GM13976 (cell line): ENCODE measurements around the gene DSN1.

Source experiments
- DNase-seq: peaks from one replicate; pipeline ENCODE4 v3.0.0; 2012; ENCODE audit warnings: low spot score
- in situ Hi-C: fragments of 300-500 bp; cut with MboI; formaldehyde crosslinking; loops from one replicate; pipeline ENCODE4 v1.12.0; 2022; ENCODE audit warnings: low sequenced_read_pairs, mixed read lengths, inconsistent platforms; ENCODE audit not compliant: unreplicated experiment
- TF ChIP-seq, protein P1 (sequence below): IDR thresholded peaks from 2 replicates; pipeline ENCODE4 v1.5.1; 2012; ENCODE audit warnings: borderline replicate concordance, mild to moderate bottlenecking; ENCODE audit not compliant: insufficient read depth; ENCODE audit errors: extremely low read depth, missing control alignments, control extremely low read depth

Gene DSN1

DNA sequence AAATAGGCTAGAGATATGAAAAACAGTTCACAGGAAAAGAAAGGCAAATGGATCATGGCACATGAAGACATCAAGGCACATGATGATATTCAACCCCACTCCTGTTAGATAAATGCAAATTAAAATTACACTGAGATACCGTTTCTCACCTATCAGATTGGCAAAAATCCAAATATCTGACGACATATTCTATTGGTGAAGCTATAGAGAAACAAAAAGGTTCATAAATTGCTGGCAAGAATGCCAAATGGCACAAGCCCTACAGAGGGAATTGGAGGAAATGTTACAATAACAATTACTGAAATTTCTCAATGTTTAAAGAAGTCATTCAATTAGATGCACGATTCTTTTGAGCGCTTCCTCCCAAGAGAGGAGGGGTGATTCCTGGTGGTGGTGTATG lies 45.3 kb upstream of the DSN1 start:
- TF ChIP-seq, protein P1, sequence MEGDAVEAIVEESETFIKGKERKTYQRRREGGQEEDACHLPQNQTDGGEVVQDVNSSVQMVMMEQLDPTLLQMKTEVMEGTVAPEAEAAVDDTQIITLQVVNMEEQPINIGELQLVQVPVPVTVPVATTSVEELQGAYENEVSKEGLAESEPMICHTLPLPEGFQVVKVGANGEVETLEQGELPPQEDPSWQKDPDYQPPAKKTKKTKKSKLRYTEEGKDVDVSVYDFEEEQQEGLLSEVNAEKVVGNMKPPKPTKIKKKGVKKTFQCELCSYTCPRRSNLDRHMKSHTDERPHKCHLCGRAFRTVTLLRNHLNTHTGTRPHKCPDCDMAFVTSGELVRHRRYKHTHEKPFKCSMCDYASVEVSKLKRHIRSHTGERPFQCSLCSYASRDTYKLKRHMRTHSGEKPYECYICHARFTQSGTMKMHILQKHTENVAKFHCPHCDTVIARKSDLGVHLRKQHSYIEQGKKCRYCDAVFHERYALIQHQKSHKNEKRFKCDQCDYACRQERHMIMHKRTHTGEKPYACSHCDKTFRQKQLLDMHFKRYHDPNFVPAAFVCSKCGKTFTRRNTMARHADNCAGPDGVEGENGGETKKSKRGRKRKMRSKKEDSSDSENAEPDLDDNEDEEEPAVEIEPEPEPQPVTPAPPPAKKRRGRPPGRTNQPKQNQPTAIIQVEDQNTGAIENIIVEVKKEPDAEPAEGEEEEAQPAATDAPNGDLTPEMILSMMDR = no peak
- in situ Hi-C loops = no loop called here
- no peak for DNase-seq

DNA sequence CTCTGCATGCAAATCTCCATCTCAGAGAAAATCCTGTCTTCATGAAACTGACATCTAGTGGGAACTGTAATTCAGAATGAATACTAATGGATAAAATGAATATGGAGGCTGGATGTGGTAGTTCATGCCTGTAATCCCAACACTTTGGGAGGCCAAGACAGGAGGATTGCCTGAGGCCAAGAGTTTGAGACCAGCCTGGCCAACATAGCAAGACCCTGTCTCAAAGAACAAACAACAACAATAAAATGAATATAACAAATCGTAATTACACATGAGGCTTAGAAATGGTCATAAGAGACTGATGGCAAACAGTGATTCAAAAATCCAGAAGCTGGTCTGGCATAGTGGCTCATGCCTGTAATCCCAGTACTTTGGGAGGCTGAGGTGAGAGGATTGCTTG lies 44.6 kb upstream of the DSN1 start:
- DNase-seq = no peak
- in situ Hi-C loops = no loop called here
- TF ChIP-seq, protein P1 = no peak

DNA sequence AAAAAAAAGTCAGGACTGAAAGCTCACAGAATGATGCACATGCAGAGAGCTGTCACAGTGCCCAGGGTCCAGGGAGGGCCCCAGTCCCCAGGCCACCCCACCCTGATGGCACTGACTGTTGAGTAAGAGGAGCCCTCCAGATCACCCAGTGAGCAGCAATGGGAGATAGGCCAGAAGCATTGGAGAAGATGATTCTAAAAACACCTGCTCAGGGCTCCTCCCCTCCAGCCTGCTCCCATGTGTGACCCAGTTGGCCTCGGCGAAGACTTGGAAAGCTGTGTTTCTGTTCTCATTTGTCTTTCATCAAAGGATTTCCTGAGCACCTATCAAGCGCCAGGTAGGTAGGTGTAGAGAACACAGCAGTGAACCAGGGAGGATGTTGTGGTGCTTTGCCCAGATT lies 43.9 kb upstream of the DSN1 start:
- DNase-seq = no peak
- TF ChIP-seq, protein P1 = no peak
- in situ Hi-C loops = no loop called here

DNA sequence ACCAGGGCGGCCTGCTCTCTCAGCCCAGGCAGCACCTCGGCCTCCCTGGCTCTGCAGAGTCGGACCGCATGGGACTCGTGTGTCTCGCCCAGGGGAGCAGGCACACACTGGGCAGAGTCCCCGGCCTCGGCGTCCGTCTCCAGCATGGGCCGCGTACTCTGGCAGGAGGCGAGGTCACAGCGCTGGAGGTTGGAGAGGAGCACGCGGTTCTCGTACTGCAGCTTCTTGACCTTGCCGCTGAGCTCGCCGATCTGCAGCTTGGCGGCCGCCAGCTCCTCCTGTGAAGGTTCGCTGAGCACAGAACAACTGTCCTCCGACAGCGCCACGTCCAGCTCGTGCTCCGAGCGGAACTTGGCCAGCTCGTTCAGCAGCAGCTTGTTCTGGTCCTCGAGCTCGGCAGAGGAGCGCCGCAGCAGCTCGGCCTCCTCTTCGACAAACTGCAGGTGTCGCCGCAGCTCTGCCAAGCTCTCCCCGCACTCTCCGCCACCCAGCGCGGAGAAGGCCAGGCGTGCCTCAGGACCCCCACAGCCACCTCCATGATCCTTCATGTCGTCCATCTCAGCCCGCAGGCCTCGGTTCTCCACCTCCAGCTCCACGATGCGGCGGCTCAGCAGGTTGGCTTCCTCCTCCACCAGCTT lies 42.0 kb upstream of the DSN1 start:
- in situ Hi-C loops = no loop called here
- no peak for DNase-seq
- TF ChIP-seq, protein P1 = no peak

DNA sequence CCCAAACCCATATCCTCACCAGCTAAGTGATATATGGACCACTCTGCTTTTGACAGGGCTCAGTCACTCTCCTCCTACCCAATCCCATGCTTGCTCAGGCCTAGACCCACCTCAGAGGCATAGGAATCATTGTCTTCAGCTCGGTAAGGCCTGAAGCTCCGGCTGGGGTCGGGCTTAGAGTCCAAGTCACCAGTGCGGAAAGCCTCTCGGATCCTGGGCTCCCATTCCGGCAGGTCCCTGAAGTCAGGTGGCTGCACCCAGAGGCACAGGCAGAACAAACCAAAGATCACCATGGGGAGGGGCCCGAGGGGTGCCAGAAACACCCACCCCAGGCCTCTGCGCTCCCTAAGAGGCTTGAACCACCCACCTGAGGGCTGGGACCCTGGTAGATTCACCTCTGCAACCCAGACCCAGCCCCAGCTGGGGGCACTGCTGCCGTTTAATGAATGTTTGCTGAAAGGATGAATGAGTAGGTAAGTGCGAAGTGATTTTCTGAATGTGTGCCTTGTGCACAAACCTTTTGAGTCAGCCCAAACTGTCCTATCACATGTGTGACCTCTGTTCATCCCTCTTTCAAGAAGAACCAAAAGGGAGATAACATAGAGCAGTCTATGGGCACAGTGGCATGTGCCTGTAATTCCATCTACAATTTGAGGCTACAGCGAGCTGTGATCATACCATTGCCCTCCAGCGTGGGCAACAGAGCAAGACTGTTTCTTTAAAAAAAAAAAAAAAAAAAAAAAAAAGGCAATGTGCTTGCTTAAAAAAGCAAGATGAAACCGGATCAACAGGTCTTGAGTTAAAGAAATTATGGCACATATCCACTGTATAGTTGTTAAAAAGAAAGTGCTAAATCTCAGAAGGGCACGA lies 39.3 kb upstream of the DSN1 start:
- DNase-seq = no peak
- in situ Hi-C loops = no loop called here
- TF ChIP-seq, protein P1 = no peak

DNA sequence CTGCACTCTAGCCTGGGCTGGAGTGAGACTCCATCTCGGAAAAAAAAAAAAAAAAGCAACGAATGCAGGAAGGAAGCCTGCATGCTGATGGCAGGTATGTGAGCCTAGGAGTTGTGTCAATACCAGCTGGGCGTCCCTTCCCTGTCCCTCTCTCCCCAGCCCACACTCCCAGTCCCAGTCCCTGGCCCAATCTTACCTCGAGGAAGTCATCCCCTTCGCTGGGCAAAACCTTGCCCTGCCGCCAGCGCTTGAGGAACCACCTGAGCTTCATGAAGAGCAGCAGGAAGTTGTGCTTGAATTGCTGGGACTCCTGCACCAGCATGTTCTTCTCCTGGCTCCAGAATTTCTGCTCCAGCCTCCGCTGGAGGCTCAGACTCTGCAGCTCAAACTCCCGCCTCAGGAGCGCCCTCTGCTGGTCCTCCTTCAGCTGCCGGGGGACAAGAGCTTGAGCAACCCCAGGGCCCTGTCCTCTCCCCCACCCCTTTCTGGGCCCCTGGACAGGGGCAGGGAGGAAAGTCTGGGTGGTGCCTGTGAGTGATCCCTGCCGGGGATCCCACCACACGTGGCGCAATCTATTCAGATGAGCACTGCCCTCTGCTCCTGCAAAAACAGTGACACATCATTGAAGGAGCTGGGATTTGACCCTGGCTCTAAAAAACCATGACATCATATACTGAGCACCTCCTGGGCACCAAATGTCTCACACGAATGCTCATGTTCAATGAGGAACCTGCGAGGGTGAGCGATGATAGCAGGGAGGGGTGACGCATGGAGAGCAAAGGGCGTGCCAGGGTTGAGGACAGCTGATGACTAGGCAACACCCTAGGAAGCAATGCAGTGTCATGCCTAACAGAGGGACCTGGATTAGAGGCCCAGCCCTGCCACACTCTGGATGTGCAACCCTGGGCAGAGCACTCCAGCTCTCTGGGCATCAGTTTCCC lies 35.0 kb upstream of the DSN1 start:
- TF ChIP-seq, protein P1 = peak; percentile 79
- in situ Hi-C loops = no loop called here
- DNase-seq = peak; percentile 86
